NCI-H1092 treated with DMSO at 0.1 percent for 48 hours (cell line): ENCODE measurements around the gene FIGNL1.

ENCODE experiments used
- DNase-seq: peaks from one replicate; lab custom pipeline; 2025; lab: John Stamatoyannopoulos, UW

FIGNL1 gene

GRCh38 chr7:50397320-50397970 is 52.7 kb downstream of the FIGNL1 start:
- DNase-seq = no peak

GRCh38 chr7:50396856-50397255 is 53.3 kb downstream of the FIGNL1 start:
- DNase-seq = no peak

- DNase-seq = no peak
Measured at GRCh38 chr7:50394315-50394714, 55.8 kb downstream of the FIGNL1 start.
